GM08714 (cell line): ENCODE data around the gene TNKS1BP1.
A peak's percentile ranks its signal among the peaks of the same experiment; 100 is the strongest.
"Not testable (repeated sequence)": the region's sequence is repeated elsewhere in the genome, so short reads cannot be mapped to it uniquely, and the experiment has no call there.

Experiments
- H3K4me3 ChIP-seq: fragments of 200-500 bp; sonication (Bioruptor generic); 2 replicates; pipeline ENCODE4 v1.5.1; 2014; ENCODE audit warnings: mild to moderate bottlenecking, low read length, inconsistent platforms
- ZNF274 ChIP-seq: IDR thresholded peaks from 2 replicates; pipeline ENCODE4 v1.6.1; 2012; ENCODE audit warnings: mild to moderate bottlenecking, low read depth, low read length

The TNKS1BP1 gene, protein sequence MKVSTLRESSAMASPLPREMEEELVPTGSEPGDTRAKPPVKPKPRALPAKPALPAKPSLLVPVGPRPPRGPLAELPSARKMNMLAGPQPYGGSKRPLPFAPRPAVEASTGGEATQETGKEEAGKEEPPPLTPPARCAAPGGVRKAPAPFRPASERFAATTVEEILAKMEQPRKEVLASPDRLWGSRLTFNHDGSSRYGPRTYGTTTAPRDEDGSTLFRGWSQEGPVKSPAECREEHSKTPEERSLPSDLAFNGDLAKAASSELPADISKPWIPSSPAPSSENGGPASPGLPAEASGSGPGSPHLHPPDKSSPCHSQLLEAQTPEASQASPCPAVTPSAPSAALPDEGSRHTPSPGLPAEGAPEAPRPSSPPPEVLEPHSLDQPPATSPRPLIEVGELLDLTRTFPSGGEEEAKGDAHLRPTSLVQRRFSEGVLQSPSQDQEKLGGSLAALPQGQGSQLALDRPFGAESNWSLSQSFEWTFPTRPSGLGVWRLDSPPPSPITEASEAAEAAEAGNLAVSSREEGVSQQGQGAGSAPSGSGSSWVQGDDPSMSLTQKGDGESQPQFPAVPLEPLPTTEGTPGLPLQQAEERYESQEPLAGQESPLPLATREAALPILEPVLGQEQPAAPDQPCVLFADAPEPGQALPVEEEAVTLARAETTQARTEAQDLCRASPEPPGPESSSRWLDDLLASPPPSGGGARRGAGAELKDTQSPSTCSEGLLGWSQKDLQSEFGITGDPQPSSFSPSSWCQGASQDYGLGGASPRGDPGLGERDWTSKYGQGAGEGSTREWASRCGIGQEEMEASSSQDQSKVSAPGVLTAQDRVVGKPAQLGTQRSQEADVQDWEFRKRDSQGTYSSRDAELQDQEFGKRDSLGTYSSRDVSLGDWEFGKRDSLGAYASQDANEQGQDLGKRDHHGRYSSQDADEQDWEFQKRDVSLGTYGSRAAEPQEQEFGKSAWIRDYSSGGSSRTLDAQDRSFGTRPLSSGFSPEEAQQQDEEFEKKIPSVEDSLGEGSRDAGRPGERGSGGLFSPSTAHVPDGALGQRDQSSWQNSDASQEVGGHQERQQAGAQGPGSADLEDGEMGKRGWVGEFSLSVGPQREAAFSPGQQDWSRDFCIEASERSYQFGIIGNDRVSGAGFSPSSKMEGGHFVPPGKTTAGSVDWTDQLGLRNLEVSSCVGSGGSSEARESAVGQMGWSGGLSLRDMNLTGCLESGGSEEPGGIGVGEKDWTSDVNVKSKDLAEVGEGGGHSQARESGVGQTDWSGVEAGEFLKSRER (N-terminal part only)

DNA sequence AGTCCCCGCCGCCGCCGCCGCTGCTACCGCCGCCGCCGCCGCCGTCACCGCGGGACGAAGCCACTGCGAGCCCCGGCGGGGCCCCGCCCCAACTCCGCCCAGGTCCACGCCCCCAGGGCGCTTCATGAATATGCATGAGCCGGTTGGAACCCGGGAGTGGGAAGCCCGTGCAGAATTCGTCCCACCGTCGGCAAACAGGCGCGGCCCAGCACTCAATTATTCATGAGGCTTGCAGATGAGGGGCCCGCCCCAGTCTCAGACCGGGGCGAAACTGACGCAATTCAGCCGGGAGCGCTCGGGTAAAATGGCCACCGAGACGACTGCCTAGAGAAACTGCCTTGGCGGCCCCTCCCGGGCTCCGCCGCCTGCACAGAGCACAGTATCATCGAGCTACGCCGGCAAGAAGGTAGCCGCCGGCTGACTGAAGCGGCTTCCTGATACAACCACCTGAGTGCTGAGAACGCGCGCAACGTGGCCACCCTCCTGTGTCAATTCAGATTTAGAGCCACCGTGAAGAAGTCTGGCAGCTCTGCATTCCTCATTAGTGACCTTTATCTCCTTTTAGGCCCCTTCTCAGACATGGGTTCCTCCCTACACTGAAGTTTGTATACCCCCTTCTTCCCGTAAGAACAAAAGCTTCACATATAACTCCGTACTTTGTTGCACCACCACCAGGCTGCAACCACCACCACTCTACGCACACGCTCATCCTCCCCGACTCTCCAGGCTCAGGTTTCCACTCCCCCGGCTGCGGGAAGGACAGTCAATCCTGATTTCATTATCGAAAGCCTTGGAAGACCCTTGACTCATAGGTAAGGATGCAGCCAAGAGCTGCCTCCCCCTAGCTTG, at the start of gene TNKS1BP1:
Gene TNKS1BP1, minus strand, starts transcription at position 67 of the 849 bp plus-strand sequence. CDS start 3,067 bp downstream, outside the sequence.
- H3K4me3 ChIP-seq, result peak within 1 kb of the TSS; percentile 54; the same call in 1 of the 2 replicates
- no peak for TF ChIP-seq ZNF274

DNA sequence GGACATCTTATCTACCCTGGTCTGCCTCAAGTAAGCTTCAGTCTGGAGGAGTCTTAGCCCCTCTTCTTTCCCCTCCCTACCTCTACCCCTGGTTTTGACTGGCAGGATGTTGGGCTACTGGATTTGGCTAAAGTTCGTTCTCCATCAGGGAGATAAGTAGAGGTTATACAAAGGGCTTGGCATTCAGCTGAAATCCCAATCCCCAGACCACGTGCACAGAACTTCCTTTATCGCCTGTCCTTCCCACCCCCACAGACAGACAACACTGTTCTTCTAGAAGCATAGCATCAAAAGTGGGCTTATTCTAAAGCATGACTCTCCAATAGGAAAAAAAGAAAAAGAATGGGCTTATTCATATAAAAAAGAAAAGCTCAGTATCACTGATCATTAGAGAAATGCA, 48.4 kb upstream of the TNKS1BP1 start:
- no peak overlapping the region for H3K4me3 ChIP-seq
- no peak for TF ChIP-seq ZNF274

DNA sequence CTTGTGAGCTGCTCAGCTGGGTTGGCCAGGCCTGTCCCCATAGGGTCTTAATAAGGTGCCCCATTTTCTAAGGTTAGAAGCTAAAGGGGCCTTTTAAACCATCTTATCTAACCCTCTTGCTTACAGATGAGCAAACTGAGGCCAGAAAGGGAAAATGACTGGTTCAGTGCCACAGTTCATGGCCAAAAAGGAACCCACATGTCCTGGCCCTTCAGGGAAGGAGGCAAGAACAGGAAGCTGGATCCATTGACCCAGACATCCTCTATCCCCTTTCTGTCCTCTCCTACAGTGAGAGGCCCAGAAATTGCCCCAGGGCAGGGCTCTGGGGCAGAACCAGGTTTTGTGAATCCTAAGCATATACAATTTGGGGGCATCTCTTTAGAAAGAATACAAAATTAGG, 46.2 kb upstream of the TNKS1BP1 start:
- TF ChIP-seq ZNF274, result no peak
- H3K4me3 ChIP-seq, result no peak overlapping the region

DNA sequence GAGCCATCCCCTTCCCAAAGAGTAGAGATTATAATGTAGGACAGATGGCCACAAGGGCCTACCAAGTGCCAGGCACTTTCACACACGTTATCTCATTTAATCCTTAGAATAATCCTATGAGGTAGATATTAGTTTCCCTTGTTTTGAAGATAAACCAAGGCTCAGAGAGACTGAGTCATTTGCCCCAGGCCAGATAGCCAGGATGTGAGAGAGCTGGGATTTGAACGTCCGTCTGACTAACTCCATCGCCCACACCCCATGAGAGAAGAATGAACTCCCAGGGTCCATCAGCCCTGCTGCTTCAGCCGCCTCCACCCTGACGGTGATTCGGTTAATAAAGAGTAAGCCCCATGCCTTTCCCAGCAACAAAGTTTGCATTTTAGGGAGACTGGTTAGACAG, 45.5 kb upstream of the TNKS1BP1 start:
- no peak for TF ChIP-seq ZNF274
- no peak overlapping the region for H3K4me3 ChIP-seq

DNA sequence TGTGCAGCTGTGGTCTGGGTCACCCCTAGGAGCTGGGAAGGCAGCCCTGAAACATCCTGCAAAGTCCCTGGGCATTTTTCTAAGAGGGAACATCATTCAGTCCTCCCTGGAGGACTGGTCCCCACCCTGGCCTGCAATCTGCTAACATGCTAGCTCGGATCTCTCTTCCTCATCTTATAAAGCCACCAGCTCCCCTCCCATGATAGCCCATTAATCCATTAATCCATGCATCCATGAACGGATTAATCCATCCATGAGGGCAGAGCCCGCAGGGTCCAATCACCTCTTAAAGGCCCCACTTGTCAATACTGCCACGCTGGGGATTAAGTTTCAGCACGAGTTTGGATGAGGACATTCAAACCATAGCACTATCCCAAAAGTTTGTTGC, 44.1 kb upstream of the TNKS1BP1 start:
- TF ChIP-seq ZNF274, result no peak
- H3K4me3 ChIP-seq, result no peak overlapping the region

DNA sequence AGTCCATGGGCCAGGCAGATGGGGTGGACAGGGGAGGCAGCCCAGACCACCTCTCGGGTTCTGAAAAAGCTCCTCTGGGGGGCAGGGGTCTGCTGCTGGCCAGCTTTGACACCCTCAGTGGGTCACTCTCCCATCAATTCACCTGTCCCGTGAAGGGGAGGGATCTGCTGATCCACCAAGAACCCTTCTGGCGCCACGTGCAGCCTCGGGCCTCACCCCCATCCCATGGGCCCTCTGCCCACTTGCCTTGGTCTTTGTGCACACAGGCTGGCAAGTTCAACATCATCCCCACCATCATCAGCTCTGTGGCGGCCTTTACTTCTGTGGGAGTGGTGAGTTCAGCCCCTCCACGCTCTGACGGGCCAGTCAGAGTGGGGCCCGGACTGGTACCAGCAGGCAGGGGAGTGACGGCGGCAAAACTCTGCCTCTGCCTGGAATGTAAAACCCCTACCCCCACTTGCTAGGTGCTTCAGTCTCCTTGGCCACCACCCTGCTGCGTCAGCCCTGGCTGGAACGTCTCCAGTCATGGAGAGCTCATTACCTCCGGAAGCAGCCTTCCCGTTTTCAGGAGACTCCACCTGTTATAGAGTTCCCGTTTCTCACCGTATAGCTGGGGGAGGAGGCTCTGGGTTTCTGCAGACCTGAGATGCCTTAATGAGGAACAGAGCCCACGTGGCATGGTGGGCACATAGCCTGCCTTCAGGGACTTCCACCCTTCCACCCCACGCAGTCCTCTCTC, 43.5 kb upstream of the TNKS1BP1 start:
- no peak overlapping the region for H3K4me3 ChIP-seq
- no peak for TF ChIP-seq ZNF274

DNA sequence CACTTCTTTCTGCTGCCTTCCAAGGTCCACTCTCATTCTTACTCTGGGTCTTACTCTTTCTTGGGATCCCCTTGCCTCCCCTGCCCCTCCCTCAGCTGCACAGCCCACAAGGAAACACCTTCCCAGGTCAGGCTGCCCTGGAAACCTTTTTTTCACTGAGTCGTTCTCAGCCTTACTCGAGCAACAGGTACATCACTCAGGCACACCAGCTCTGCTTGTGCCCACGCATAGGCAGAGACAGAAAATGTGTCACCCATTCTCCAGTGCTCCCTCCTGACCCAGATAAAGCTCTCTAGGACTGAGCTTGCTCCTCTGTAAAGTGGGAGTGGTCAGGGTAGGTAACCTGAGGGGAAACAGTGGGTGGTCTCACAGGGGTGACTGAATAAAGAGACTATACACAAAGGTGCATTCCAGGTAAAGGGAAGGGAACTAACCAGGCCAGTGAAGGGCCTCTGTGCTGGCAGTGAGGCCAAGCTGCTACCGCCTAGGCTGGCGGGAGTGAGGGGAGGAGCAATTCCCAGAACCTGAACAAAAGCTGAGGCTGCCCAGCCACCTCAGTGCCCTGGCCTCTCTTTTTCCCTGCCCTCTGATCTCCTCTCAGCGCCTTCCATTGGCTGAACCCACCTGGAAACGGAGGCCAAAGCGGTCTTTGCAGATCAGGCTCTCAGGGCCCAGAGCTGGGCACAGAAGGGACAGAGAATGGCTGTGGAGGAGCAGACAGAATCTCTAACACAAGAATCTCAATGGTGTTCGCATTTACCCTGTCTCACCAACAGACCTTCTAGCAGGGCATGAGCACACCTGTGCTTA, 40.3 kb upstream of the TNKS1BP1 start:
- no peak overlapping the region for H3K4me3 ChIP-seq
- TF ChIP-seq ZNF274, result no peak

DNA sequence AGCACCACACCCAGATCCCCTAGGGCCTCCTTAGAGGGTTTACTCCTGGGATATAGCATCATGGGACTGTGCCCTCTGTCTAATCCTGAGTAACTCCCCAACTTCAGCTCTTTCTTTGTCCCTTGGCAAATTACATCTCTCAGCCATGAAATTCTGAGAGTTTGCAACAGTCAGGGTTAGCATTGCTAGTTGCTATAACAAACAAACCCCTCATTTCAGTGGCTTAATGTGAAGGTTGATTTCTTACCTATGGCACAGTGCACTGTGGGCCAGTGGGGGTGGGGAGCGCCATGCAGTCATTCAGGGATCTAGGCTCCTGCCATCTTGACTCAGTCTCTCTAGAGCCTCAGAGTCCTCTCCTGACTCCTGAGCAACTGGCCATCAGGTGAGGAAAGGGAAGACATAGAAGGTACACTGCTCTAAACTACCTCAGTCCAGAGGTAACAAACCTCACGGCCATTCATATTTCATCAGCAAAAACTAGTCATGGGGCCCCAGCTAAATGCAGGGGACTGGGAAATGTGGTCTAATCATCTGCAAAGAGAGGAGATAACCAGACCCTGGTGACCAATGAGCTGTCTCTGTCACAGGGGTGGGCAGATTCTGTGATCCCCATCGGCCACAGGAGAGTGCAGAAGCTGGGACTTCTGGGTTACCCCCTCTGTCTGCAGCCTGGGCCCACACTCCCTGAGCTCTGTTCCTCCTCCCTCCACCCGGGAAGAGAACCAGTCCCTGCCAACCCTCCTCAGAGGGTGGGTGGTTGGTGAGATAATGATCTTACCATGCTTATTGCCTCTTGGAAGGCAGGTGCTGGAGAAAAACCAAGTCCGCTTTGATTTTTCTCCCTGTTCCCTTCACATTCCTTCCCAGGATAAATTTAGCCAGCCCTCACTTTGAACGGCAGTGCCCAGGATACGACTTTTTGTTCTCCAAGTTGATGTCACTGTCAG, 38.7 kb upstream of the TNKS1BP1 start:
- TF ChIP-seq ZNF274, result no peak
- no peak overlapping the region for H3K4me3 ChIP-seq

DNA sequence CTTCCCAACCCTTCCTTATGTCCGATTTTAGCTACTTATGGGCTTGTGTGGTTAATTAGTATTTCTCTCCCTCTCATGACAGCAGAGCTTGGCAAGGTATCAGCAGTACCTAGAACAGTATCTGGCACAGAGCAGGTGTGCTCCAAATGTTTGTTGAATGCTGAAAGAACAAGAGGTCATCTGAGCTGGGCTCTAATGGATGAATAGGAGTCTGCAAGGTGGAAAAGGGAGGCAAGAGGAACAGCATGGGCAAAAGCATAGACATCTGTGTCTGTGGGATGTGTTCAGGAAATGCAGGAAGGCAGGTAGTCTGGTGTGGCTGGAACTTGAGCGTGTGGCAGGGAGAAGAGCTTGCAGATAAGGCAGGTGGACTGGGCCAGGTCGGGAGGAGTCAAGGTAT, 37.2 kb upstream of the TNKS1BP1 start:
- H3K4me3 ChIP-seq, result no peak overlapping the region
- TF ChIP-seq ZNF274, result no peak

DNA sequence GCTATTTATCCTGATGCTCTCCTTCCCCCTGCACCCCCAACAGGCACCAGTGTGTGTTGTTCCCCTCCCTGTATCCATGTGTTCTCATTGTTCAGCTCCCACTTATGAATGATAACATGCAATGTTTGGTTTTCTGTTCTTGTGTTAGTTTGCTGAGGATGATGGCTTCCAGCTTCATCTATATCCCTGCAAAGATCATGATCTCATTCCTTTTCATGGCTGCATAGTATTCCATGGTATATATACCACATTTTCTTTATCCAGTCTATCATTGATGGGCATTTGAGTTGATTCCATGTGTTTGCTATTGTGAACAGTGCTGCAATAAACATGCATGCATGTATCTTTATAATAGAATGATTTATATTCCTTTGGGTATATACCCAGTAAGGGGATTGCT, 36.7 kb upstream of the TNKS1BP1 start:
- H3K4me3 ChIP-seq, result not testable (repeated sequence)

DNA sequence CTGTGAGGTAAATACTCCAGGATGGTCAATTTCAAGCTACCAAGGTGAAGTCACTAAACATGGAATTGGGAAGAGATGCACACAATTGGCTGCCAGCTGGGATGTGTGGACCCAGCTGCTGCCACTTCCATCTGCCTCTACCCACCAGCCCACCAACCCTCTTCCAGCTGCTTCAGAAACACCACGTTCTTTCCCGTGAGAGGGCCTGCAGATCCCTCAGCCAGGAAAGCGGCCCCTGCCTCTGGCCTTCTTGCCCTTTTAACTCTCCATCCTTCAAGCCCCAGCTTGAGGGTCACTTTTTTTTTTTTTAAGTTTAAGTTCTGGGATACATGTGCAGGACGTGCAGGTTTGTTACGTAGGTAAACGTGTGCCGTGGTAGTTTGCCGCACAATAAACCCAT, 36.2 kb upstream of the TNKS1BP1 start:
- H3K4me3 ChIP-seq, result no peak overlapping the region
- no peak for TF ChIP-seq ZNF274
